ENCODE results near the gene SCN9A. TPM values are rescaled to one million over a fixed set of nuclear protein-coding genes. Genes with fewer than 3 reads are reported as not detected.
"Not testable (repeated sequence)": the region's sequence is repeated elsewhere in the genome, so short reads cannot be mapped to it uniquely, and the experiment has no call there.

Gene SCN9A
- total RNA-seq, 1 donor from 2014 or later = not detected

- no peaks in the 10 kb centered on the region for H3K27me3 Mint-ChIP-seq (ENCODE audit: low read depth)
- intact Hi-C loops (cut with micrococcal nuclease) = no loop called here
Measured at GRCh38 chr2:166211079-166211478, 164.7 kb downstream of the SCN9A start.

GRCh38 chr2:166209944-166210343, 165.8 kb downstream of the SCN9A start:
- H3K4me3 Mint-ChIP-seq (ENCODE audit: low read depth); H3K27ac Mint-ChIP-seq; DNase-seq (ENCODE audit: low spot score); intact Hi-C loops (cut with micrococcal nuclease); H3K27me3 Mint-ChIP-seq (ENCODE audit: low read depth); H3K36me3 Mint-ChIP-seq (ENCODE audit: low read depth); H3K4me1 Mint-ChIP-seq (ENCODE audit: low read depth): not testable (repeated sequence)
- peaks cover 15% of the 10 kb centered on the region for H3K9me3 Mint-ChIP-seq

More at GRCh38 chr2:166211079-166211478, 164.7 kb downstream of the SCN9A start:
- Mint-ChIP-seq H3K27ac (no peak overlapping the region), H3K36me3 (ENCODE audit: low read depth) (no peaks in the 10 kb centered on the region), H3K4me3 (ENCODE audit: low read depth) (no peak overlapping the region), H3K9me3 (peaks cover 24% of the 10 kb centered on the region), H3K4me1 (ENCODE audit: low read depth) (no peaks in the 10 kb centered on the region)
- DNase-seq (ENCODE audit: low spot score) = no peak

GRCh38 chr2:166209367-166209766, 166.4 kb downstream of the SCN9A start:
- H3K9me3 Mint-ChIP-seq = peaks cover 12% of the 10 kb centered on the region
- H3K4me1 Mint-ChIP-seq (ENCODE audit: low read depth); H3K27ac Mint-ChIP-seq; H3K27me3 Mint-ChIP-seq (ENCODE audit: low read depth); H3K36me3 Mint-ChIP-seq (ENCODE audit: low read depth); H3K4me3 Mint-ChIP-seq (ENCODE audit: low read depth); DNase-seq (ENCODE audit: low spot score); intact Hi-C loops (cut with micrococcal nuclease): not testable (repeated sequence)

GRCh38 chr2:166206153-166206552, 169.6 kb downstream of the SCN9A start:
- H3K4me3 Mint-ChIP-seq (ENCODE audit: low read depth); H3K27me3 Mint-ChIP-seq (ENCODE audit: low read depth); DNase-seq (ENCODE audit: low spot score); H3K27ac Mint-ChIP-seq; intact Hi-C loops (cut with micrococcal nuclease); H3K36me3 Mint-ChIP-seq (ENCODE audit: low read depth); H3K4me1 Mint-ChIP-seq (ENCODE audit: low read depth): not testable (repeated sequence)
- H3K9me3 Mint-ChIP-seq = peaks cover 12% of the 10 kb centered on the region

GRCh38 chr2:166202778-166203177, 173.0 kb downstream of the SCN9A start:
- Mint-ChIP-seq H3K9me3 (no peaks in the 10 kb centered on the region), H3K4me1 (ENCODE audit: low read depth) (no peaks in the 10 kb centered on the region), H3K4me3 (ENCODE audit: low read depth) (no peak overlapping the region), H3K27ac (no peak overlapping the region), H3K36me3 (ENCODE audit: low read depth) (no peaks in the 10 kb centered on the region), H3K27me3 (ENCODE audit: low read depth) (no peaks in the 10 kb centered on the region)
- no peak for DNase-seq (ENCODE audit: low spot score)
- intact Hi-C loops (cut with micrococcal nuclease) = no loop called here

GRCh38 chr2:166197446-166197845, 178.3 kb downstream of the SCN9A start:
- intact Hi-C loops (cut with micrococcal nuclease) = no loop called here
- Mint-ChIP-seq H3K4me3 (ENCODE audit: low read depth) (no peak overlapping the region), H3K27me3 (ENCODE audit: low read depth) (no peaks in the 10 kb centered on the region), H3K9me3 (no peaks in the 10 kb centered on the region), H3K36me3 (ENCODE audit: low read depth) (no peaks in the 10 kb centered on the region), H3K27ac (no peak overlapping the region), H3K4me1 (ENCODE audit: low read depth) (no peaks in the 10 kb centered on the region)
- no peak for DNase-seq (ENCODE audit: low spot score)

GRCh38 chr2:166193407-166193806, 182.3 kb downstream of the SCN9A start:
- DNase-seq (ENCODE audit: low spot score) = no peak
- intact Hi-C loops (cut with micrococcal nuclease) = no loop called here
- H3K27ac Mint-ChIP-seq = no peak overlapping the region
- no peaks in the 10 kb centered on the region for H3K36me3 Mint-ChIP-seq (ENCODE audit: low read depth)
- no peak overlapping the region for H3K4me3 Mint-ChIP-seq (ENCODE audit: low read depth)
- H3K4me1 Mint-ChIP-seq (ENCODE audit: low read depth) = no peaks in the 10 kb centered on the region
- H3K27me3 Mint-ChIP-seq (ENCODE audit: low read depth) = no peaks in the 10 kb centered on the region
- H3K9me3 Mint-ChIP-seq = no peaks in the 10 kb centered on the region

- no peaks in the 10 kb centered on the region for H3K9me3 Mint-ChIP-seq
- DNase-seq (ENCODE audit: low spot score) = no peak
Measured at GRCh38 chr2:166188084-166188483, 187.7 kb downstream of the SCN9A start.

GRCh38 chr2:166184789-166185188, 191.0 kb downstream of the SCN9A start:
- intact Hi-C loops (cut with micrococcal nuclease) = no loop called here
- H3K9me3 Mint-ChIP-seq = no peaks in the 10 kb centered on the region
- no peak overlapping the region for H3K27ac Mint-ChIP-seq
- no peaks in the 10 kb centered on the region for H3K4me1 Mint-ChIP-seq (ENCODE audit: low read depth)
- no peak for DNase-seq (ENCODE audit: low spot score)
- no peak overlapping the region for H3K4me3 Mint-ChIP-seq (ENCODE audit: low read depth)
- H3K27me3 Mint-ChIP-seq (ENCODE audit: low read depth) = no peaks in the 10 kb centered on the region
- H3K36me3 Mint-ChIP-seq (ENCODE audit: low read depth) = no peaks in the 10 kb centered on the region

More at GRCh38 chr2:166188084-166188483, 187.7 kb downstream of the SCN9A start:
- Mint-ChIP-seq H3K4me3 (ENCODE audit: low read depth) (no peak overlapping the region), H3K36me3 (ENCODE audit: low read depth) (no peaks in the 10 kb centered on the region), H3K27me3 (ENCODE audit: low read depth) (no peaks in the 10 kb centered on the region), H3K27ac (no peak overlapping the region), H3K4me1 (ENCODE audit: low read depth) (no peaks in the 10 kb centered on the region)
- intact Hi-C loops (cut with micrococcal nuclease) = no loop called here

GRCh38 chr2:166181813-166182154, 194.0 kb downstream of the SCN9A start:
- intact Hi-C loops (cut with micrococcal nuclease) = no loop called here
- no peaks in the 10 kb centered on the region for H3K9me3 Mint-ChIP-seq
- H3K36me3 Mint-ChIP-seq (ENCODE audit: low read depth) = no peaks in the 10 kb centered on the region
- no peak overlapping the region for H3K4me3 Mint-ChIP-seq (ENCODE audit: low read depth)
- DNase-seq (ENCODE audit: low spot score) = no peak
- H3K27me3 Mint-ChIP-seq (ENCODE audit: low read depth) = no peaks in the 10 kb centered on the region
- H3K4me1 Mint-ChIP-seq (ENCODE audit: low read depth) = no peaks in the 10 kb centered on the region
- no peak overlapping the region for H3K27ac Mint-ChIP-seq

GRCh38 chr2:166180951-166181812, 194.6 kb downstream of the SCN9A start:
- no peak overlapping the region for H3K4me3 Mint-ChIP-seq (ENCODE audit: low read depth)
- no peaks in the 10 kb centered on the region for H3K36me3 Mint-ChIP-seq (ENCODE audit: low read depth)
- H3K4me1 Mint-ChIP-seq (ENCODE audit: low read depth) = no peaks in the 10 kb centered on the region
- peak; percentile 10 for DNase-seq (ENCODE audit: low spot score)
- no peak overlapping the region for H3K27ac Mint-ChIP-seq
- no peaks in the 10 kb centered on the region for H3K27me3 Mint-ChIP-seq (ENCODE audit: low read depth)
- no peaks in the 10 kb centered on the region for H3K9me3 Mint-ChIP-seq
- intact Hi-C loops (cut with micrococcal nuclease) = no loop called here

GRCh38 chr2:166179201-166179600, 196.5 kb downstream of the SCN9A start:
- intact Hi-C loops (cut with micrococcal nuclease) = no loop called here
- Mint-ChIP-seq H3K27ac (no peak overlapping the region), H3K36me3 (ENCODE audit: low read depth) (no peaks in the 10 kb centered on the region), H3K9me3 (no peaks in the 10 kb centered on the region), H3K4me3 (ENCODE audit: low read depth) (no peak overlapping the region), H3K4me1 (ENCODE audit: low read depth) (no peaks in the 10 kb centered on the region), H3K27me3 (ENCODE audit: low read depth) (no peaks in the 10 kb centered on the region)
- DNase-seq (ENCODE audit: low spot score) = no peak

- intact Hi-C loops (cut with micrococcal nuclease) = no loop called here
- Mint-ChIP-seq H3K4me3 (ENCODE audit: low read depth) (no peak overlapping the region), H3K27ac (no peak overlapping the region), H3K36me3 (ENCODE audit: low read depth) (no peaks in the 10 kb centered on the region), H3K4me1 (ENCODE audit: low read depth) (no peaks in the 10 kb centered on the region), H3K9me3 (no peaks in the 10 kb centered on the region), H3K27me3 (ENCODE audit: low read depth) (peaks cover 3% of the 10 kb centered on the region)
- no peak for DNase-seq (ENCODE audit: low spot score)
Measured at GRCh38 chr2:166173263-166173662, 202.5 kb downstream of the SCN9A start.

Data from activated T-helper 2 cell treated with anti-CD3 and anti-CD28 coated beads, Interferon-gamma antibody, Interleukin-2, Interleukin-4, amounts not matched to agents 10 μg/mL and 5 μg/mL and 100 μg/mL, durations not matched to agents 14 hours and 24 hours and 36 hours (primary cell).